Activated CD8-positive, alpha-beta T cell treated with anti-CD3 and anti-CD28 coated beads for 36 hours (primary cell): ENCODE measurements around the gene IMMT. TPM values are rescaled to one million over a fixed set of nuclear protein-coding genes. Genes with fewer than 3 reads are reported as not detected.

Experiments used
- ATAC-seq: fragments of 200-7000 bp; cut with Tn5 transposase; one replicate; pipeline ENCODE4 v1.10.0; 2021; ENCODE audit warnings: mild to moderate bottlenecking, moderate library complexity
- CTCF ChIA-PET: fragments of 350-600 bp; sonication (Branson Sonifier 250); formaldehyde crosslinking; loops from one replicate; lab custom pipeline; 2021; ENCODE audit warnings: antibody characterized with exemption; lab: Charles Lee
- POLR2A ChIA-PET: fragments of 350-600 bp; sonication (Branson Sonifier 250); formaldehyde crosslinking; loops from one replicate; lab custom pipeline; 2021; ENCODE audit warnings: antibody characterized with exemption; lab: Charles Lee
- DNase-seq: peaks from one replicate; pipeline ENCODE4 v3.0.0-alpha.2; 2020
- H3K27ac Mint-ChIP-seq: one replicate; pipeline ENCODE4 v1.8.0; 2021; ENCODE audit warnings: mild to moderate bottlenecking, mixed read lengths
- H3K27me3 Mint-ChIP-seq: one replicate; pipeline ENCODE4 v1.8.0; 2021; ENCODE audit warnings: mixed read lengths
- H3K36me3 Mint-ChIP-seq: one replicate; pipeline ENCODE4 v1.8.0; 2021; ENCODE audit warnings: low read depth, mixed read lengths
- H3K4me1 Mint-ChIP-seq: one replicate; pipeline ENCODE4 v1.8.0; 2021; ENCODE audit warnings: low read depth, mixed read lengths
- H3K4me3 Mint-ChIP-seq: one replicate; pipeline ENCODE4 v1.8.0; 2021; ENCODE audit warnings: mild to moderate bottlenecking, moderate library complexity, mixed read lengths
- H3K9me3 Mint-ChIP-seq: one replicate; pipeline ENCODE4 v1.8.0; 2021; ENCODE audit warnings: mixed read lengths
- CTCF ChIP-seq: fragments of 200-600 bp; IDR thresholded peaks from one replicate; pipeline ENCODE4 v1.8.0; 2022; ENCODE audit warnings: antibody characterized with exemption, mild to moderate bottlenecking
- intact Hi-C: fragments of 100-400 bp; cut with micrococcal nuclease; formaldehyde crosslinking; loops from one replicate; pipeline ENCODE4 v1.10.0; 2022
- total RNA-seq, 2 experiments: library from RNA; stranded (reverse); gene quantifications; one replicate each; pipeline ENCODE4 v1.2.3, GENCODE V29; 2021

Gene IMMT
- total RNA-seq, 2 experiments from 2014 or later = 143 to 144 TPM

DNA sequence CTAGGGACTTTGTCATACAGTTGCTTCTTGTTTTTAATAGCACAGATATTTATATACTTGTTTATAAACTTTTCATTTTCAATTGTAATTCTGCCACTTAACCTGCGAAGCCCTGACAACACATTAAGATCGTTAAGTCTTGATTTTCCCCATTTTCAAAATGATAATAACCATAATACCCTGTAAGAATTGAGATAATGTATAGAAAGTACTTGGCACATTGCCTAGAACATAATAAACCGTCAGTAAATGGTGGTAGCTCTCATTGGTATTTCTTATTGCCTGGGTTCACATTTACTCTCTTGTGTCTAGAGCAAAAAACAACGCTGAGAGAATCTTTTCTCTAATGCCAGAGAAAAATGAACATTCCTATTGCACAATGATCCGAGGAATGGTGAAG lies 70.6 kb downstream of the IMMT start:
- Mint-ChIP-seq H3K36me3 (peaks cover 52% of the 10 kb centered on the region), H3K27me3 (no peaks in the 10 kb centered on the region), H3K27ac (no peak overlapping the region), H3K4me3 (no peak overlapping the region), H3K4me1 (no peaks in the 10 kb centered on the region), H3K9me3 (no peaks in the 10 kb centered on the region)
- intact Hi-C loops = no loop called here
- ATAC-seq = no peak
- ChIA-PET POLR2A (interaction anchor here (0.9 to 1.0 kb wide), 3 partner anchors 10 to 25 kb away, joined by 3 to 4 read pairs (median 3); no protein-coding TSS in a partner anchor), CTCF (interaction anchor here (1.6 kb wide), 1 partner anchor 12 kb away, joined by 4 read pairs; no protein-coding TSS in a partner anchor)
- no peak for DNase-seq
- TF ChIP-seq CTCF = no peak

- Mint-ChIP-seq H3K4me1 (no peaks in the 10 kb centered on the region), H3K4me3 (no peak overlapping the region), H3K27me3 (no peaks in the 10 kb centered on the region), H3K9me3 (no peaks in the 10 kb centered on the region), H3K36me3 (peaks cover 56% of the 10 kb centered on the region), H3K27ac (no peak overlapping the region)
- intact Hi-C loops = no loop called here
- CTCF ChIA-PET = no interaction called here
- POLR2A ChIA-PET = interaction anchor here (0.9 to 1.0 kb wide), 2 partner anchors 9 to 15 kb away, joined by 3 to 4 read pairs; no protein-coding TSS in a partner anchor
- no peak for TF ChIP-seq CTCF
- DNase-seq (no peak), ATAC-seq (no peak)
These were observed 71.8 kb downstream of the IMMT start for GRCh38 chr2:86123328-86123925.

- intact Hi-C loops = no loop called here
- Mint-ChIP-seq H3K27me3 (no peaks in the 10 kb centered on the region), H3K4me3 (no peak overlapping the region), H3K27ac (no peak overlapping the region), H3K4me1 (peaks cover 7% of the 10 kb centered on the region), H3K9me3 (no peaks in the 10 kb centered on the region), H3K36me3 (peaks cover 56% of the 10 kb centered on the region)
- ChIA-PET CTCF (interaction anchor here (1.7 kb wide), 1 partner anchor 10 kb away, joined by 5 read pairs; no protein-coding TSS in a partner anchor), POLR2A (interaction anchor here (1.3 to 3.1 kb wide), 2 partner anchors 12 to 17 kb away, joined by 3 to 13 read pairs; partner anchors contain the start of genes POLR1A and PTCD3)
- DNase-seq (no peak), ATAC-seq (no peak)
- no peak for TF ChIP-seq CTCF
These were observed 77.1 kb downstream of the IMMT start for GRCh38 chr2:86118130-86118529.

- Mint-ChIP-seq H3K4me1 (peaks cover 53% of the 10 kb centered on the region), H3K27me3 (no peaks in the 10 kb centered on the region), H3K36me3 (peaks cover 65% of the 10 kb centered on the region), H3K27ac (peak overlapping the region; percentile 98), H3K4me3 (peak overlapping the region; percentile 86), H3K9me3 (peaks cover 2% of the 10 kb centered on the region)
- intact Hi-C loops = loop anchor here (10.0 kb wide), 1 partner anchor 78 kb away; no protein-coding TSS in a partner anchor
- TF ChIP-seq CTCF = no peak
- ChIA-PET POLR2A (interaction anchor here (1.0 to 1.9 kb wide), 11 partner anchors 10 to 491 kb away, joined by 3 to 13 read pairs (median 5); partner anchors contain the start of genes IMMT and USP39), CTCF (interaction anchor here (0.9 to 2.1 kb wide), 3 partner anchors 10 to 27 kb away, joined by 3 to 6 read pairs (median 6); no protein-coding TSS in a partner anchor)
- DNase-seq (no peak), ATAC-seq (no peak)
These were observed 88.2 kb downstream of the IMMT start for GRCh38 chr2:86107031-86107430.
